HepG2 (cell line): ENCODE measurements around the gene FRMD5. TPM values are rescaled to one million over a fixed set of nuclear protein-coding genes. Genes with fewer than 3 reads are reported as not detected.

ENCODE experiments used
- ATAC-seq: fragments of 200-7000 bp; cut with Tn5 transposase; 3 replicates; pipeline ENCODE4 v1.9.1; 2020; ENCODE audit warnings: mild to moderate bottlenecking, moderate library complexity
- BruUV-seq: library from RNA; stranded (reverse); fragments of 400-500 nt; replicated peaks from 2 replicates; lab custom pipeline; 2021; lab: Mats Ljungman, UMichigan
- CTCF ChIA-PET: fragments of 300-600 bp; formaldehyde crosslinking; extraction: SDS; loops from one replicate; lab custom pipeline; 2021; ENCODE audit warnings: low total read pairs, inconsistent platforms, low intra/inter-chr PET ratio; lab: Yijun Ruan, JAX
- POLR2A ChIA-PET: fragments of 350-600 bp; sonication (Branson Sonifier 250); formaldehyde crosslinking; loops from one replicate; lab custom pipeline; 2020; ENCODE audit warnings: antibody characterized with exemption, inconsistent platforms; lab: Yijun Ruan, JAX
- DNase-seq: peaks from one replicate; pipeline ENCODE4 v3.0.0-alpha.2; 2015; ENCODE audit warnings: low spot score
- FAIRE-seq: peaks from 3 replicates; lab custom pipeline; 2011; peaks lifted over from hg19 to GRCh38; lab: Jason Lieb, UNC
- H2AFZ ChIP-seq: one replicate; pipeline ENCODE4 v1.6.1; 2011; ENCODE audit warnings: low read length, inconsistent platforms
- H3K27ac ChIP-seq: fragments of 300-600 bp; 3 replicates; pipeline ENCODE4 v1.8.0; 2011; ENCODE audit warnings: mixed run types, mild to moderate bottlenecking, mixed read lengths, low read length, inconsistent platforms; ENCODE audit not compliant: insufficient read depth; ENCODE audit errors: extremely low read length
- H3K27me3 ChIP-seq, 2 experiments: fragments of 200-600 bp in 1 of 2; 2 replicates in 1 of 2; 3 replicates in 1 of 2; pipeline versions ENCODE4 v1.6.0 to v1.8.0; 2011; ENCODE audit warnings: low read length in 2 of 2, mild to moderate bottlenecking in 2 of 2, moderate library complexity in 2 of 2, inconsistent platforms in 1 of 2; ENCODE audit not compliant: insufficient read depth in 2 of 2, control insufficient read depth in 1 of 2
- H3K36me3 ChIP-seq, 2 experiments: fragments of 200-600 bp in 1 of 2; replicated peaks in 1 of 2; 2 replicates in 1 of 2; 3 replicates in 1 of 2; pipeline versions ENCODE4 v1.5.1 to v1.8.0; 2011; ENCODE audit warnings: low read length in 2 of 2, inconsistent platforms in 1 of 2; ENCODE audit not compliant: insufficient read depth in 2 of 2, control insufficient read depth in 1 of 2
- H3K4me1 ChIP-seq: 2 replicates; pipeline ENCODE4 v1.5.1; 2012; ENCODE audit warnings: low read length, inconsistent platforms; ENCODE audit not compliant: insufficient read depth
- H3K4me2 ChIP-seq: 2 replicates; pipeline ENCODE4 v1.6.0; 2011; ENCODE audit warnings: low read depth, low read length, inconsistent platforms
- H3K4me3 ChIP-seq, 3 experiments: fragments of 200-600 bp in 1 of 3; sonication (generic), shearing (Covaris generic) in 1 of 3; replicated peaks in 1 of 3; 2 replicates each; pipeline ENCODE4 v1.5.1; 2011 to 2016; ENCODE audit warnings: low read length in 3 of 3, inconsistent platforms in 2 of 3, low read depth in 2 of 3, mild to moderate bottlenecking in 2 of 3, control low read depth in 1 of 3, mixed read lengths in 1 of 3; ENCODE audit not compliant: insufficient read depth in 1 of 3
- H3K79me2 ChIP-seq: one replicate; pipeline ENCODE4 v1.6.1; 2011; ENCODE audit warnings: low read length, inconsistent platforms; ENCODE audit not compliant: insufficient read depth
- H3K9ac ChIP-seq: 2 replicates; pipeline ENCODE4 v1.6.0; 2011; ENCODE audit warnings: mild to moderate bottlenecking, low read depth, low read length, inconsistent platforms; ENCODE audit not compliant: insufficient read depth
- H3K9me3 ChIP-seq: 2 replicates; pipeline ENCODE4 v1.5.1; 2012; ENCODE audit warnings: mild to moderate bottlenecking, low read length
- H4K20me1 ChIP-seq: 2 replicates; pipeline ENCODE4 v1.6.0; 2011; ENCODE audit warnings: inconsistent platforms, mild to moderate bottlenecking, low read length, moderate library complexity; ENCODE audit not compliant: insufficient read depth
- ATF7 ChIP-seq, 2 experiments: fragments of 450-650 bp in 1 of 2; sonication (generic) in 1 of 2; formaldehyde crosslinking in 1 of 2; IDR thresholded peaks; 2 replicates each; pipeline versions ENCODE4 v1.4.0 to v1.6.1; 2016 to 2020; ENCODE audit warnings: antibody characterized with exemption in 1 of 2, mild to moderate bottlenecking in 1 of 2, missing genetic modification reagents in 1 of 2
- ELK4 ChIP-seq: sonication (generic); formaldehyde crosslinking; IDR thresholded peaks from 2 replicates; pipeline ENCODE4 v1.9.0; 2021; ENCODE audit warnings: missing genetic modification reagents, borderline replicate concordance
- FOXA1 ChIP-seq, 2 experiments: fragments of 450-650 bp in 1 of 2; sonication (generic) in 1 of 2; formaldehyde crosslinking in 1 of 2; IDR thresholded peaks; 2 replicates each; pipeline versions ENCODE4 v1.4.0 to v1.6.1; 2016 to 2020; ENCODE audit warnings: missing genetic modification reagents in 1 of 2
- PAX8 ChIP-seq: sonication (generic); formaldehyde crosslinking; IDR thresholded peaks from 2 replicates; pipeline ENCODE4 v1.8.0; 2022; ENCODE audit warnings: mild to moderate bottlenecking, missing genetic modification reagents, borderline replicate concordance
- PRDM15 ChIP-seq: sonication (generic); formaldehyde crosslinking; IDR thresholded peaks from 2 replicates; pipeline ENCODE4 v1.4.0; 2020; ENCODE audit warnings: missing genetic modification reagents
- RELA ChIP-seq: sonication (generic); formaldehyde crosslinking; IDR thresholded peaks from 2 replicates; pipeline ENCODE4 v1.4.0; 2020; ENCODE audit warnings: missing genetic modification reagents
- RNF2 ChIP-seq: fragments of 450-650 bp; conservative IDR thresholded peaks from 2 replicates; pipeline ENCODE4 v1.6.1; 2016; ENCODE audit warnings: low read depth
- TBX2 ChIP-seq: sonication (generic); formaldehyde crosslinking; IDR thresholded peaks from 2 replicates; pipeline ENCODE4 v1.5.0; 2020; ENCODE audit warnings: missing genetic modification reagents, mild to moderate bottlenecking, borderline replicate concordance
- ZBTB38 ChIP-seq: sonication (generic); formaldehyde crosslinking; IDR thresholded peaks from 2 replicates; pipeline ENCODE4 v1.5.1; 2020; ENCODE audit warnings: mild to moderate bottlenecking, missing genetic modification reagents
- ZNF264 ChIP-seq: sonication (generic); formaldehyde crosslinking; IDR thresholded peaks from 2 replicates; pipeline ENCODE4 v1.4.0; 2020; ENCODE audit warnings: missing genetic modification reagents
- WGBS: methylation state at CpG from one replicate; pipeline ENCODE4 v1.1.6; 2017; ENCODE audit warnings: low lambda C conversion rate; 5-methylcytosine and 5-hydroxymethylcytosine counted together
- in situ Hi-C: cut with HindIII; loops from 2 replicates; pipeline ENCODE4 v1.10.0; 2017; ENCODE audit warnings: low pct_unique_long_range_greater_than_20kb; ENCODE audit not compliant: extremely low pct_ligation_motif_present
- intact Hi-C: fragments of 100-400 bp; cut with micrococcal nuclease; formaldehyde crosslinking; loops from one replicate; pipeline ENCODE4 v1.10.0; 2022; ENCODE audit not compliant: unreplicated experiment
- polyA plus RNA-seq, 8 experiments: library from polyadenylated mRNA; depleted of rRNA in 3 of 8; stranded (reverse) in 7 of 8; unstranded in 1 of 8; fragments of >200 nt; fragmentation: Illumina TruSeq in 4 of 8; extraction: Trizol in 4 of 8; gene quantifications; 2 replicates each; pipeline versions ENCODE4 v1.2.1 to v1.2.3, GENCODE V29; 2011 to 2016; ENCODE audit warnings: low read depth in 4 of 8, missing spikeins in 1 of 8, mixed read lengths in 1 of 8; ENCODE audit not compliant: insufficient read depth in 1 of 8
- total RNA-seq, 5 experiments: library from RNA; depleted of rRNA; stranded (reverse); fragments of >200 nt; fragmentation: Illumina TruSeq; extraction: Trizol; gene quantifications; 2 replicates each; pipeline ENCODE4 v1.2.3, GENCODE V29; 2016; ENCODE audit warnings: low read depth in 1 of 5
- TF ChIP-seq, protein P1 (sequence below): sonication (generic); formaldehyde crosslinking; IDR thresholded peaks from 2 replicates; pipeline ENCODE4 v1.8.1; 2023; ENCODE audit warnings: missing genetic modification reagents, mild to moderate bottlenecking, borderline replicate concordance

Gene FRMD5
- total and polyA plus RNA-seq, 2 of the 13 experiments (the other 11 are each of a cell fraction or from before 2014, with no cell fraction given), result 0.93 to 1.5 TPM

DNA sequence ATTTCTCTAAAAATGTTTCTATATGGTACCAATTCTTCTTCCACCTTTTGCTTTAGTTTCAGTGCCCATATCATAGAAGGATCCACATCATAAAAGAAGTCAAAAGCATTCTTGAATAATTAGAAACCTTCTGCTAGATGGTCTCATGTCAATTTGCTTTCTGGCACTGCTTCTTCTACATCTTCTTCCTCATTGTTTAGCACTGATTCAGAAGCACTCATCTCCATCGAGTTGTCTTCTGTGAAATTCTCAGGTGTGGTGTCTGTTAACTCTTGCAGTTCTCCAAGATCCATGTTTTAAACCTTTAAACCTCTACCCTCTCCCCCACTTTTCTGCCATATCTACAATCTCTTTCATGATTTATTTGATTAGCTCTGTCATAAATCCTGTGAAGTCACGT lies 213.5 kb downstream of the FRMD5 start:
- no TSS peak for BruUV-seq
- Histone ChIP-seq H3K36me3 (no peaks in the 10 kb centered on the region), H3K27ac (no peak overlapping the region), H3K9me3 (no peaks in the 10 kb centered on the region), H3K27me3 (no peaks in the 10 kb centered on the region; a peak in 1 of 5 replicates), H3K4me2 (no peak overlapping the region), H3K4me1 (no peaks in the 10 kb centered on the region), H2AFZ (no peak overlapping the region), H3K4me3 (no peak overlapping the region), H3K79me2 (no peaks in the 10 kb centered on the region), H4K20me1 (no peaks in the 10 kb centered on the region), H3K9ac (no peak overlapping the region)
- in situ Hi-C loops (no loop called here), intact Hi-C loops (no loop called here)
- 9% methylated on average over 2 of the region's 2 CpGs for WGBS
- TF ChIP-seq RELA (no peak), PRDM15 (CRISPR knock-in tag) (no peak)
- FAIRE-seq (no peak), DNase-seq (no peak), ATAC-seq (no peak)
- POLR2A ChIA-PET, result no interaction called here
- CTCF ChIA-PET, result no interaction called here

DNA sequence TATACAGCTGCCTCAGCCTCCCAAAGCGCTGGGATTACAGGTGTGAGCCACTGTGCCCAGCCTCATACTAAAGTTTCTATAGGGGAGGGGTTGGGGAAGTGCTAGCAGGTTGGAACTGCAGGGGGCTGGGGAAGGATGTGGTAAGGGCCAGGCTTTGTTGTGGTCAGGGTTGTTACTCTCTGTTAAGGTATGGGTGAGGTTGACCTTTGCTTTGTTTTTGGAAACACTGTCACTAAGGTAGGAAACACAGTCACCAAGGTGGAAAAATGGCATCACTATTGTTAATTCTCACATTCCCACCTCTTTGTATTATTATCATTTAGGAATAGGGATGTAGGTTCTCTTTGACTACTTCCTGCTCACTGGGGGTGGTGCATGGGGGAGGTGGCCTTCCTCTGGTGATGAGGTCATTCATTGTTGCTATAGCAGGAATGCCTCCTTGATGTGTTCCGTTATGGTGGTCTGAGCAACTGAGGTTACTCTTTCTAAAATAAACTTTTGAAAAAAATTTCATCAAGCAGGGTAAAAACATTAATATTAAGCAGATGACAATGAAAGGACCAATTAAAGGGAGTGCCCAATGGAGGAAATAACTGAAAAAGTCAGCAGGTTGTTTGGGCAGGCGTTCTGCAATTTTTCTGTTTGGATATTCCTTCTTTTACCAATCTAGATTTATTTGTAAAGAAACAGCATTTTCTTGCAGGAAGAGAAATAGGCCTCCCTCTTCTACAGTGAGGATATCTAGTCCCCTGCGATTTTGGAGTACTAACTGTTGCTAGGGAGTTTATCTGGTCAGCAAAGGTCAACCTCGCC lies 217.8 kb downstream of the FRMD5 start:
- H3K27ac ChIP-seq, result no peak overlapping the region
- no peaks in the 10 kb centered on the region for H3K79me2 ChIP-seq
- H3K4me1 ChIP-seq, result no peaks in the 10 kb centered on the region
- H2AFZ ChIP-seq, result no peak overlapping the region
- FAIRE-seq, result no peak
- H3K36me3 ChIP-seq, result no peaks in the 10 kb centered on the region
- no peaks in the 10 kb centered on the region for H4K20me1 ChIP-seq
- in situ Hi-C loops, result no loop called here
- ChIA-PET CTCF (no interaction called here), POLR2A (no interaction called here)
- no peak overlapping the region for H3K9ac ChIP-seq
- no peaks in the 10 kb centered on the region for H3K9me3 ChIP-seq
- WGBS, result 11% methylated on average over 5 of the region's 5 CpGs
- TF ChIP-seq ELK4 (no peak), ZBTB38 (CRISPR knock-in tag) (no peak), PAX8 (CRISPR knock-in tag) (no peak), RNF2 (no peak), TBX2 (CRISPR knock-in tag) (no peak), ZNF264 (CRISPR knock-in tag) (no peak), ATF7 (IDR thresholded peaks at IDR 0.05) (peak; percentile 30; the same call in 1 of the 2 replicates), ATF7 (CRISPR knock-in tag; IDR thresholded peaks at IDR 0.05) (no peak), FOXA1 (IDR thresholded peaks at IDR 0.05) (no peak), FOXA1 (CRISPR knock-in tag; IDR thresholded peaks at IDR 0.05) (no peak)
- TF ChIP-seq, protein P1, sequence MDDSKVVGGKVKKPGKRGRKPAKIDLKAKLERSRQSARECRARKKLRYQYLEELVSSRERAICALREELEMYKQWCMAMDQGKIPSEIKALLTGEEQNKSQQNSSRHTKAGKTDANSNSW (CRISPR knock-in tag), result no peak
- H3K27me3 ChIP-seq, result no peaks in the 10 kb centered on the region
- H3K4me2 ChIP-seq, result no peak overlapping the region
- intact Hi-C loops, result no loop called here
- DNase-seq, result peak; percentile 22
- no peak overlapping the region for H3K4me3 ChIP-seq
- no TSS peak for BruUV-seq
- ATAC-seq, result no peak
